Ascending aorta (tissue), 2 donors: ENCODE measurements around the gene PGF. TPM values are rescaled to one million over a fixed set of nuclear protein-coding genes. Genes with fewer than 3 reads are reported as not detected.
A peak's percentile ranks its signal among the peaks of the same experiment; 100 is the strongest.
"Not testable (repeated sequence)": the region's sequence is repeated elsewhere in the genome, so short reads cannot be mapped to it uniquely, and the experiment has no call there.

Experiments
- DNase-seq, 2 donors: peaks; one replicate each; pipeline ENCODE4 v3.0.0-alpha.2; 2019; ENCODE audit warnings: low spot score in 2 of 2
- H3K27ac ChIP-seq, 2 donors: fragments of 200-600 bp; sonication (generic); one replicate each; pipeline ENCODE4 v1.5.1; 2016 to 2017; ENCODE audit warnings: mild to moderate bottlenecking in 1 of 2
- H3K27me3 ChIP-seq: fragments of 200-600 bp; sonication (generic); one replicate; pipeline ENCODE4 v1.5.1; 2017
- H3K36me3 ChIP-seq, 2 donors: fragments of 200-600 bp; sonication (generic); one replicate each; pipeline ENCODE4 v1.5.1; 2016
- H3K4me1 ChIP-seq, 2 donors: fragments of 200-600 bp; sonication (generic); one replicate each; pipeline ENCODE4 v1.5.1; 2016 to 2017; ENCODE audit warnings: mild to moderate bottlenecking in 1 of 2
- H3K4me3 ChIP-seq, 2 donors: fragments of 200-600 bp; sonication (generic); one replicate each; pipeline ENCODE4 v1.5.1; 2016 to 2017; ENCODE audit warnings: mild to moderate bottlenecking in 1 of 2
- H3K9me3 ChIP-seq, 2 donors: fragments of 200-600 bp; sonication (generic); one replicate each; pipeline ENCODE4 v1.5.1; 2016
- CTCF ChIP-seq, 3 experiments: fragments of 200-600 bp in 2 of 3; fragments of 450-650 bp in 1 of 3; sonication (generic) in 2 of 3; IDR thresholded peaks; one replicate each; pipeline ENCODE4 v1.5.1; 2016 to 2019; ENCODE audit warnings: antibody characterized with exemption in 3 of 3, mild to moderate bottlenecking in 1 of 3, moderate library complexity in 1 of 3
- intact Hi-C: fragments of 100-400 bp; cut with DNase I; formaldehyde crosslinking; loops from one replicate; pipeline ENCODE4 v1.15.1; 2023
- total RNA-seq: library from RNA; depleted of rRNA; stranded (reverse); fragments of >200 nt; gene quantifications from one replicate; pipeline ENCODE4 v1.1.0, GENCODE V29; 2016

Gene PGF
- total RNA-seq: 41.1 TPM

- peaks cover 9 to 24% of the 10 kb centered on the region in 2 donors for H3K4me1 ChIP-seq
- intact Hi-C loops: loop anchor here (1.0 kb wide), 1 partner anchor 24 kb away; no protein-coding TSS in a partner anchor
- H3K36me3 ChIP-seq: no peaks in the 10 kb centered on the region
- DNase-seq: peak in 1 of 2 donors; percentile 82
- TF ChIP-seq CTCF (IDR thresholded peaks at IDR 0.05): no peak
- H3K9me3 ChIP-seq: no peaks in the 10 kb centered on the region
- H3K27ac ChIP-seq: peak within 1 kb of the TSS; percentile 54 to 67
- no peaks in the 10 kb centered on the region for H3K27me3 ChIP-seq
- H3K4me3 ChIP-seq: peak within 1 kb of the TSS; percentile 54 to 90
Observed at GRCh38 chr14:74955229-74956026, at the start of gene PGF. Gene PGF (minus strand): TSS chr14:74955597. CDS start chr14:74955242, 355 bp downstream.

- DNase-seq: no peak
- peak overlapping the region; percentile 67 to 84 for H3K27ac ChIP-seq
- peak overlapping the region; percentile 60 to 79 for H3K4me3 ChIP-seq
- intact Hi-C loops: loop anchor here (2.0 kb wide), 2 partner anchors 57 to 65 kb away; partner anchors contain the start of gene ZC2HC1C
- H3K4me1 ChIP-seq: peaks cover 5 to 20% of the 10 kb centered on the region in 2 donors
- no peak for TF ChIP-seq CTCF (IDR thresholded peaks at IDR 0.05)
- no peaks in the 10 kb centered on the region for H3K27me3 ChIP-seq
- H3K36me3 ChIP-seq: peaks cover 25 to 38% of the 10 kb centered on the region in 2 donors
- H3K9me3 ChIP-seq: no peaks in the 10 kb centered on the region
Observed at GRCh38 chr14:75003250-75004027, 48.0 kb upstream of the PGF start.

GRCh38 chr14:75002392-75003249 is 47.2 kb upstream of the PGF start, which contains the start of gene EIF2B2:
Gene EIF2B2 (plus strand): TSS chr14:75002921. CDS start chr14:75002991, 70 bp downstream.
- H3K27ac ChIP-seq: peak within 1 kb of the TSS; percentile 67 to 84
- H3K36me3 ChIP-seq: peaks cover 19 to 30% of the 10 kb centered on the region in 2 donors
- H3K4me1 ChIP-seq: peaks cover 5 to 20% of the 10 kb centered on the region in 2 donors
- DNase-seq: peak; percentile 95 to 99
- H3K27me3 ChIP-seq: no peaks in the 10 kb centered on the region
- no peaks in the 10 kb centered on the region for H3K9me3 ChIP-seq
- H3K4me3 ChIP-seq: peak within 1 kb of the TSS; percentile 60 to 79
- TF ChIP-seq CTCF (IDR thresholded peaks at IDR 0.05): peak; percentile 11 to 38 (median 20)
- intact Hi-C loops: loop anchor here (1.0 to 2.0 kb wide), 3 partner anchors 23 to 66 kb away; partner anchors contain the start of gene ZC2HC1C

GRCh38 chr14:75001899-75002298 is 46.5 kb upstream of the PGF start:
- Histone ChIP-seq H3K4me3 (peak overlapping the region; percentile 60 to 79), H3K36me3 (peaks cover 13 to 23% of the 10 kb centered on the region in 2 donors), H3K27ac (peak overlapping the region; percentile 67 to 84), H3K9me3 (no peaks in the 10 kb centered on the region), H3K27me3 (no peaks in the 10 kb centered on the region), H3K4me1 (peaks cover 5 to 20% of the 10 kb centered on the region in 2 donors)
- intact Hi-C loops: loop anchor here (1.0 to 2.0 kb wide), 3 partner anchors 23 to 67 kb away; partner anchors contain the start of gene ZC2HC1C
- TF ChIP-seq CTCF (IDR thresholded peaks at IDR 0.05): no peak
- no peak for DNase-seq

GRCh38 chr14:75001261-75001660 is 45.9 kb upstream of the PGF start:
- DNase-seq: no peak
- H3K9me3 ChIP-seq: no peaks in the 10 kb centered on the region
- no peak overlapping the region for H3K4me3 ChIP-seq
- H3K36me3 ChIP-seq: peaks cover 7 to 17% of the 10 kb centered on the region in 2 donors
- intact Hi-C loops: no loop called here
- H3K4me1 ChIP-seq: peaks cover 5 to 20% of the 10 kb centered on the region in 2 donors
- TF ChIP-seq CTCF (IDR thresholded peaks at IDR 0.05): no peak
- no peaks in the 10 kb centered on the region for H3K27me3 ChIP-seq
- no peak overlapping the region for H3K27ac ChIP-seq

- H3K4me3 ChIP-seq, H3K36me3 ChIP-seq, intact Hi-C loops: not testable (repeated sequence)
Observed at GRCh38 chr14:74995781-74996180, 40.4 kb upstream of the PGF start.

GRCh38 chr14:74994182-74994581 is 38.8 kb upstream of the PGF start:
- H3K27me3 ChIP-seq, H3K4me3 ChIP-seq, H3K36me3 ChIP-seq, DNase-seq, intact Hi-C loops, H3K27ac ChIP-seq, H3K9me3 ChIP-seq, H3K4me1 ChIP-seq: not testable (repeated sequence)

More at GRCh38 chr14:74995781-74996180, 40.4 kb upstream of the PGF start:
- DNase-seq, H3K9me3 ChIP-seq, H3K27ac ChIP-seq, H3K27me3 ChIP-seq, H3K4me1 ChIP-seq: not testable (repeated sequence)
